Suppressor macrophage (primary cell): ENCODE measurements around the gene LIMS1.

Source experiments
- DNase-seq, 4 experiments: peaks; one replicate each; pipeline ENCODE4 v3.0.0-alpha.2; 2020 to 2022

LIMS1 gene

GRCh38 chr2:108615480-108616090 is 81.3 kb downstream of the LIMS1 start:
- no peak for DNase-seq

- DNase-seq: no peak
Observed at GRCh38 chr2:108616318-108616717, 82.0 kb downstream of the LIMS1 start.

DNA sequence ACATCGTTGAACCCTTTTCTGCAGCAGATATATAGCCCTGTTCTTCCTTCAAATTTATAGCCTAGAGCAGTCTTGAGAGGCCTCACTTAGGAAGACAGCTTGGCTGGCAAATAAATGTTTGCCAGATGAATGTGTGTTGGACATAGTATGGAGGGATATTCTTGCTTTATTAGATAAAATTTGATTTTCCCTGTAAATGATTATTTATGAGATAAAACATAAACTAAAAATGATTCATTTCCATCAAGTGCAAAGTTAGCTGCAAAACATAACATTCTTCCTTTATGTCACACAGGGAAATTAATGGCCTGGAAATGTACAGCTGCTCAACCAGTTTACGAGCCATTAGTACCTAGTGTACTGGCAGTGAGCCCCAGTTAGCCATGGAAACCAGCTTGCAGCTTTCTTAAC is 82.5 kb downstream of the LIMS1 start:
- no peak for DNase-seq

DNA sequence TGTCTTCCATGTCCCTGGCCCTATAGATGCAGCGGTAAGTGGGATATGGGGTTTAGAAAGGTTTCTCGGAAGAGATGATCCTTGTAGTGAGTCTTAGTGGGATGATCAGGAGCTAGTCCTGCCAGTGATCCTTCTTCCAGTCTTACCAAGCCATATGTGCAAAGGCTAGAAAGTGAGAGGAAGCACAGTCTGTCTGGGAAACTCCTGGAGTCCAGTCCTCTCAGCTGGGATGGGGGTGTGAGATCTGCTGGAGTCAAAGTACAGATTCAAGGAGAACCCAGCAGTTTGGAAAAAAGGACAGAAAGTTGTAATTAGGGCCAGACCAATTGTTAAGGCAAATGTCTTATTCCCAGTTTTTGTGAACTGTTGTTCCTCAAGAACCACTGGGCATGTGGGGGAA is 83.3 kb downstream of the LIMS1 start:
- no peak for DNase-seq

GRCh38 chr2:108619925-108620620 is 85.8 kb downstream of the LIMS1 start:
- DNase-seq: no peak

GRCh38 chr2:108620656-108621055 is 86.4 kb downstream of the LIMS1 start:
- DNase-seq: peak in 1 of 4 experiments; percentile 30

- DNase-seq: peak in 3 of 4 experiments; percentile 51 to 62 (median 56)
Observed at GRCh38 chr2:108621087-108621559, 86.9 kb downstream of the LIMS1 start.

DNA sequence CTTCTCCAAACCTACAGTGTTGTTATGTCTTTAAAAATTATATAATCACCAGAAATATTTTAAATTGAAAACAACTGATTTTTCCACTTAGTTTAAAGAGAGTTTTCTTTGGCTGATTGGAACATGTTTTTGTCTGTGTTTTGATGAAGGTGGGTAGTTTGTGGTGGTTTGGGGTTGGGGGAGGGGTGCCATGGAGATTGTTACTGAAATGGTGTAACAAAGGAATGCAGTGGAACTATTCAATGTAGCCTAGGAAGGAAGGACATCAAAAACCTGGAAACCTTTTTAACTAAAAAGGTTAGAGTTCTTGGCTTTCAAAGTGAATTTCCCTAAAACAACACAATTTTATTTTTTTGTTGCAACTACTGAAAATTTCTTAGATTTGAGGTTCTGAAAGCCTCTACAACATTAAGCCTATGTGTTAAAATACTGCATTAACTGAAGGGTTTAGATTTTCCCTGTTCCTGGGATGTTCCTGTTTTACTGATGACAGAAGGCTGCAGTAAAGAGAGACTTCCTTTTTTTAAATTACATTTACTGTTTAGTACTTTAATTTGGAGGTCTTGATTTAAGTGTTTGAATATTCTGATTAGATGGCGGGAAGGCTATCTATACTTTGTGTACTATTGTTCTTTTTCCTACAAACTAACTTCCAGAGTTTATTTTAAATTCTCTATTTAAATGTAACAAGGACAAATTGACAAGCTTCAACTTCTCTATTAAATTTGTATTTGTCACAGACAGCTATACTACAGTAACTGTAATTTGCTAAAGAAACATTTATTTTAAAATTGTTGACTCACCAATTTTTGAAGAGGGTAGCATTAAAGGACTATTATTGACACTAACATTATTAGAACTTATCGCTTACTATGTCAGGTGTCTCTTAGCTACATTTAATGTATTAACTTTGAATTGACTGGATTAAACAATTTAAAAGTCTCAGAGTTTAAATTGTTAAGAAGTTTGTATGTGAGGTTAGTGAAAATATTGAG is 87.7 kb downstream of the LIMS1 start:
- peak in 2 of 4 experiments; percentile 63 to 64 for DNase-seq

- no peak for DNase-seq
Observed at GRCh38 chr2:108623616-108624015, 89.3 kb downstream of the LIMS1 start.

DNA sequence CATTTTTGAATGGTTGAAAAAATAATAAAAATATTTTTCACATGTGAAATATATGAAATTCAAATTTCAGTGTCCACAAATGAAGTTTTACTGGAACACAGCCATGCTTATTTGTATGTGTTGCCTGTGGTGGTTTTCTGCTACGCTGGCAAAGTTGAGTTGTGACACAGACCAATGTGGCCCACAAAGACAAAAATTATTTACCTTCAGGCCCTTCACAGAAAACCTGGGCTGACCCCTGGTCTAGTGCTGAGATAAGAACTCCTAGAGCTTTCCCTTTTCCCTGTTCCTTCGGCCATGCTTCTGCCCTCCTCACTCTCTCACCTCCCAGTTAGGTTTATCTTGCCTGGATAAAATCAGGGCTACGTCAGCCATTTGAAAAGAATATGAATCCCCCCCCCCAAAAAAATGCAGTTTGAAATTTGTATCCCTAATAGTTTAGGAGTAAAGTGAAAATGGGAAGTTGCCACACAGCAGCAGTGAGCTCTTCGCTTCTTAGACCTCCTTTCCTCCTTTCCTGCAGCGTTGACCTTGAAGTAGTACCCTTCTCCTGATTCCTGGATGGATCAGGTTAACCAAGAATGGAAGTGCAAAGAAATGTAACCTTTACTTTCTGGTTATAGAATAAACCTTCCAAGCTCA is 91.0 kb downstream of the LIMS1 start:
- DNase-seq: peak in 1 of 4 experiments; percentile 46

- DNase-seq: no peak
Observed at GRCh38 chr2:108625828-108626195, 91.5 kb downstream of the LIMS1 start.

- DNase-seq: peak in 1 of 4 experiments; percentile 52
Observed at GRCh38 chr2:108626995-108627394, 92.7 kb downstream of the LIMS1 start.

DNA sequence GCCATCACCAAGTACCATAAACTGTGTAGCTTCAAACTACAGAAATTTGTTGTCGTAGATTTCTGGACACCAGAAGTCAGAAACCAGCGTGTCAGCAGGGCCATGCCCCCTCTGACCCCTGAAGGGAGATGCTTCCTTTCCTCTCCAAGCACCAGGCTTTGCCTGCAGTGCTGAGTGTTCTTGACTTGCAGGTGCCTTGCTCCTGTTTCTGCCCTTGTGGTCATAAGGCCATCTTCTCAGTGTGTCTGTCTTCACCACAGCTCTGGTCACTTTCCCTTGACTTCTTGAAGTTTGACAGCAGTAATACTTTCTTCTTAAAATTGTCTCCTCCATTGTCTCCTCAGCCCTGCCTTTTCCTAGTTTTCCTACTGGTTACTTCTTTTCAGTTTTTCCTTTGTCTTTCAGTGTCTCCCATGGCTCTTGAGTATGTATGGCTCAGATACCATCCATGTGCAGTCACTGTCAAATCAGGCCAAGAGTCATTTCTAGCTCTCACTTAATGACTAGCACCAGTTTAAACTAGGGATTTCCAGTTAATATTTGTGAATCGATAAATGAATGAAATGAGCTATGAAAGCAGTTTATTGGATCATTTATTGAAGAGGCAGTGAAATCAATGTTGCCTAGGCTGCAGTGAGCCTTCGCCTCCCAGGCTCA is 93.8 kb downstream of the LIMS1 start:
- no peak for DNase-seq

DNA sequence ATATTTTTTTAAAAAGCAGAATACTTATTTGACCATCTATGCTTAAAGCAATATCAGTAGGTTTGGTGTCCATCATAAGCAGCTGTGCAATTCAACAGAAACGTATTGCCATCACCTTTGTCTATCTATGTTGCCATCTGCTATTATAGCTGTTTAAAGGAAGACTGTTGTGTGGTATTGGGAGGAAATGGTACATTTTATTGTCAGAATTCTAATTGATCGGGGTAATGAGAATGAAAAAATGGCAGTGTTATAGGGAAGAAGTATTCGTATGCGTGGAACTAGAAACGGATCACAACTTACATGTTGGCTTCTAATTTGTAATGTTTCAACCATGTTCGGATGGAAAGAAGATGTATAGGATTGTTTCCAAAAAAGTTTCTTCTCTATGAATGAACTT is 94.7 kb downstream of the LIMS1 start:
- DNase-seq: no peak

DNA sequence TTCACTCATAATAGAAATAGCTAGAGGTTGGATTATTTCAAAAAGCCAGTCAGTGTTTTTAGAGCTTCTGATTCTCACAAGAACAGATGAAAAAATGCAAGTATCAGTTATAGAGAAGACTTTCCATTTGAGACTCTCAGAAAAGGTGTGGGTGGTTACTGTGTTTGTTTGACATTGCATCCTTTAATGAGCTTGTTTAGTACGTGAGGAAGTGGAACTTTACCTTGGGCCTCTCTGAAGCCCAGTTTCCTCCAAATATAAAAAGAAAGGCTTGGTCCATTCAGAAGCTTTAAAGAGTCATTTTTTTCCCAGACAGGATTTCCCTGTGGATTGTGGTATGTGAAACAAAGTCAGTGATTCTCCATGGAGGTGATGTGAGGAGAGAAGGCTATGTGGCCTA is 95.1 kb downstream of the LIMS1 start:
- DNase-seq: no peak

GRCh38 chr2:108630567-108631405 is 96.5 kb downstream of the LIMS1 start:
- DNase-seq: no peak

DNA sequence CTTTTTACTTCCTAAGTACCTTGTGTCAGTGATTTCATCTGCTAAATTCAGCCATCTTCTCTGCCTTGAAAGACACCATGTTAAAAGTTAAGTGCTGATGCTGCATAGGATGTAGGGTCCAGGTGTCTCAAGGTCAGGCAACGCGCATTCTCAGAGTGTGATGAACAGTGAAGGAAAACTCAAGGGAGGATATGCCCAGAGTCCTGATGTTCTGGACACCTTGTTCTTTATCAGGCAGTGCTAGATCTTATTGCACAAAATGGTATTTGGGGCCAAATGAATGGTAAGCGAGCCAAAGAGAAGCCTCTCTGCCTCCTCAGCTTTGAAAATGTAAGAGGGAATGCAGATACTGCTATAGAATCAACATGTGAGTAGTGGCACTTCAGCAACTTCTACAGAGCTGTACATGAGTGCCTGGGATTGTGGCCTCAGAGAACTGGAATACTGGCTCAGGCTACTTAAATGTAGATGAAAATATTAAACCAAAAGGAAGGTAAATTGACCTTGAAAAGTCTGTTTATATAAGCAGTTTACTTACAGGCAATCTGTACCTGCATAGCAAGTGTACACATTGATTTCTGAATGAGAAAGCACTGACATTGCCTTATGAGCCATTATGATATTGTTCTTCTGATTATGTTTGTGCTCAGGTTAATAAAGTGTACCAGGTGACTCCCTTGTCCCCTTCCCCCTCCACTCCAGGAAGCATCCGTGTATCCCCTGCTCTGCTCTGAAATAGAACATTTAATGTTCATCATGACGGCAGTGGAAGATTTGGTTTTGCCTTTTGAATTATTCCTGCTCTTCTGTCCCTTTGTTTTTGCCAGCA is 98.3 kb downstream of the LIMS1 start:
- DNase-seq: no peak

DNA sequence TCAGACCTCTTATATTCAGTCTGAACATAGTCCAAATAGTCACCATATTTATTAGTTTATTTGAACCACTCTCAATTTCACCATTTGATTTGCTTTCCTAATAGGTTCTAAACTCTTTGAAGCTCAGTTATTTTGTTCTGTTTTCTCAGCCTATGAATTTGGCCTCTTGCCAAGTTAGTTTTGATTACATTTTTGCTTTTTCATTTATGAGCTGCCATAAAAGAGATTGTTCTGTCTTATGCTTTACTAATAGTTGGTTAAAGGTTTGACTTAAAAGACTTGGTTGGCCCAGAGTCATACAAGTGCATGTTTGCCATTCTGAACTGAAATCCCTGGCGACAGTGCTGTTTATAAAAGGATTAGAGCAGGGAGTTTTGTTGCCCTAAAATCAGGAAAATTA is 99.1 kb downstream of the LIMS1 start:
- peak in 1 of 4 experiments; percentile 37 for DNase-seq

GRCh38 chr2:108634011-108634410 is 99.7 kb downstream of the LIMS1 start:
- DNase-seq: no peak

DNA sequence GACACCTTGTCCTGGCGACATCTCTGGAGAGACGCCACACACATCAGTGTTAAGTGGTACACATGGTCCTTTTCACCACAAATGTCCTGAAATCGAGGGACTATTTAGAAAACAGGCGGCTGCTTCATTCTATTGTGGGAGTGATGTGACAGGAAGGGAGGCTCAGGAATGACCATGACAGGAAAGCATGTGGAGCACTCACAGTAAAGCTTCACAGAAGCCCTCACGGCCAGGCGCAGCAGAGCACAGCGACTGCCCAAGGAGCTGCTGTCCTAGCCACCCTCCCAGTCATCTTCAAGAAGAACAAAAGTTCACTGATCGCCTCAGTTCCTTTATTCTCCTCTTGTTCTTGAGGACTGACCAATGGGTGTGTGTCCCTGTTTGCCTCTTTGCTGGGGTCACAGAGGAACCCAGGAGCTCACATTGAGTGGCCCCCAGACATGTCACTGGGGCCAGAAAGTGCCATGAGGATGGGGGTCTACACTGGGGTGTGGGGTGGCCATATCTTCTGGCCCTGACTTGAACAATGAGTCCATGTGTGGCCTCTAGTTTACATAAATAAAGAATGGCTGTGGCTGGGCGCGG is 100.4 kb downstream of the LIMS1 start:
- DNase-seq: no peak
